H1 (cell line): ENCODE results near the gene STEAP4.

Experiments
- BRCA1 ChIP-seq: IDR thresholded peaks from 2 replicates; pipeline ENCODE4 v1.6.1; 2012; ENCODE audit warnings: low read depth, low read length, improper control_type of control experiment
- CHD1 ChIP-seq: IDR thresholded peaks from 2 replicates; pipeline ENCODE4 v1.6.1; 2012; ENCODE audit warnings: low read depth, low read length, improper control_type of control experiment
- CTCF ChIP-seq, 3 experiments: IDR thresholded peaks; 1 replicate in 2 of 3; 2 replicates in 1 of 3; pipeline versions ENCODE4 v1.5.1 to v1.6.1; 2011; ENCODE audit warnings: low read length in 3 of 3, mild to moderate bottlenecking in 3 of 3, inconsistent platforms in 2 of 3, low read depth in 1 of 3, moderate library complexity in 1 of 3; ENCODE audit not compliant: insufficient read depth in 1 of 3; ENCODE audit errors: control extremely low read depth in 1 of 3
- EP300 ChIP-seq, 2 experiments: IDR thresholded peaks; 1 replicate in 1 of 2; 2 replicates in 1 of 2; pipeline ENCODE4 v1.6.1; 2011 to 2012; ENCODE audit warnings: low read depth in 2 of 2, low read length in 2 of 2, mild to moderate bottlenecking in 2 of 2, borderline replicate concordance in 1 of 2, inconsistent platforms in 1 of 2, moderate library complexity in 1 of 2
- JUN ChIP-seq: IDR thresholded peaks from 2 replicates; pipeline ENCODE4 v1.6.1; 2011; ENCODE audit warnings: low read depth, mild to moderate bottlenecking, improper control_type of control experiment, low read length
- MAFK ChIP-seq: IDR thresholded peaks from 2 replicates; pipeline ENCODE4 v1.6.1; 2012; ENCODE audit warnings: low read depth, mild to moderate bottlenecking, improper control_type of control experiment, low read length
- POLR2AphosphoS5 ChIP-seq: IDR thresholded peaks from 2 replicates; pipeline ENCODE4 v1.6.1; 2011; ENCODE audit warnings: low read depth, low read length
- SP2 ChIP-seq: IDR thresholded peaks from 2 replicates; pipeline ENCODE4 v1.6.1; 2012; ENCODE audit warnings: mild to moderate bottlenecking, low read length, inconsistent platforms
- TF ChIP-seq, protein P1 (sequence below): IDR thresholded peaks from 2 replicates; pipeline ENCODE4 v1.6.1; 2012; ENCODE audit warnings: inconsistent platforms

DNA sequence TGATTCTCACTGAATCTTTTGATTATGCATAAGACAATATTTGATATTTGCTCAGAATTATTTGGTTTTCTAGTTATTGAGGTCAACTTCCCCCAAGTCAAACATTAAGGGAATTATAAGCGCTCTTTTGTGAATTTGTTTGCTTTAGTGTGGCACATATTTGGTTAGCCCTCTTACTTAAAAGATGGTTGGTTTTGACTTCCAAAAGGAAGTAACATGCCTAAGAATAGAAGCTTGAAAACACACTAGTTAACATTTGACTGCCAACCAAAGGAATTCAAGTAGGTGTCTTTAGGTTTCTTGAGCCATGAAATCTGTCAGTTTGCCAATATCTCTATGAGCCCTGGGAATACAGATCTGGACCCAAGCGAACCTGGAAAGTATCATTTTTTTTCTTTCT, 24.9 kb downstream of the STEAP4 start:
- TF ChIP-seq JUN (no peak), SP2 (no peak), CHD1 (no peak), CTCF (IDR thresholded peaks at IDR 0.05; ENCODE audit: control extremely low read depth in 1 of 3, insufficient read depth in 1 of 3, low read depth in 1 of 3, low read length in 3 of 3) (no peak), MAFK (no peak), BRCA1 (no peak), EP300 (IDR thresholded peaks at IDR 0.05; ENCODE audit: borderline replicate concordance in 1 of 2, low read depth in 2 of 2, low read length in 2 of 2) (no peak), POLR2AphosphoS5 (no peak)
- TF ChIP-seq, protein P1, sequence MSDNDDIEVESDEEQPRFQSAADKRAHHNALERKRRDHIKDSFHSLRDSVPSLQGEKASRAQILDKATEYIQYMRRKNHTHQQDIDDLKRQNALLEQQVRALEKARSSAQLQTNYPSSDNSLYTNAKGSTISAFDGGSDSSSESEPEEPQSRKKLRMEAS = no peak
